Middle frontal gyrus (tissue), 1 donor: ENCODE data around the gene TMEM175.

Source experiments
- DNase-seq: peaks from one replicate; pipeline ENCODE4 v3.0.0-alpha.2; 2015; ENCODE audit warnings: low spot score; ENCODE audit errors: extremely low spot score

TMEM175 gene

GRCh38 chr4:946103-946450, 13.8 kb downstream of the TMEM175 start:
- no peak for DNase-seq

- DNase-seq: no peak
These were observed 14.5 kb downstream of the TMEM175 start for GRCh38 chr4:946517-947471.

GRCh38 chr4:947491-947971, 15.3 kb downstream of the TMEM175 start:
- no peak for DNase-seq

GRCh38 chr4:948101-948935, 16.1 kb downstream of the TMEM175 start:
- DNase-seq: no peak

GRCh38 chr4:948936-949300, 16.7 kb downstream of the TMEM175 start:
- no peak for DNase-seq

- no peak for DNase-seq
These were observed 17.4 kb downstream of the TMEM175 start for GRCh38 chr4:949656-950055.

- DNase-seq: no peak
These were observed 18.1 kb downstream of the TMEM175 start for GRCh38 chr4:950136-951020.

- DNase-seq: no peak
These were observed 18.9 kb downstream of the TMEM175 start for GRCh38 chr4:951186-951585.

GRCh38 chr4:951594-952468, 19.6 kb downstream of the TMEM175 start:
- DNase-seq: no peak

GRCh38 chr4:952881-953573, 20.8 kb downstream of the TMEM175 start:
- no peak for DNase-seq

- no peak for DNase-seq
These were observed 21.3 kb downstream of the TMEM175 start for GRCh38 chr4:953574-953915.

GRCh38 chr4:954211-955020, 22.2 kb downstream of the TMEM175 start:
- DNase-seq: no peak

- DNase-seq: no peak
These were observed 23.1 kb downstream of the TMEM175 start for GRCh38 chr4:955161-955921.

- DNase-seq: no peak
These were observed 23.7 kb downstream of the TMEM175 start for GRCh38 chr4:955931-956381.

GRCh38 chr4:956531-957230, 24.4 kb downstream of the TMEM175 start:
- no peak for DNase-seq

GRCh38 chr4:957231-957580, 24.9 kb downstream of the TMEM175 start:
- no peak for DNase-seq

- DNase-seq: no peak
These were observed 25.5 kb downstream of the TMEM175 start for GRCh38 chr4:957581-958313.
